GM18867 (cell line): Measurements from ENCODE around the gene PRR12.

Source experiments
- ATAC-seq: cut with Tn5 transposase; IDR thresholded peaks from one replicate; pipeline ENCODE4 v1.9.1; 2021; ENCODE audit warnings: mild to moderate bottlenecking, moderate library complexity; ENCODE audit not compliant: unreplicated experiment

The PRR12 gene

GRCh38 chr19:49643466-49643865 lies 52.5 kb downstream of the PRR12 start:
- ATAC-seq = no peak

DNA sequence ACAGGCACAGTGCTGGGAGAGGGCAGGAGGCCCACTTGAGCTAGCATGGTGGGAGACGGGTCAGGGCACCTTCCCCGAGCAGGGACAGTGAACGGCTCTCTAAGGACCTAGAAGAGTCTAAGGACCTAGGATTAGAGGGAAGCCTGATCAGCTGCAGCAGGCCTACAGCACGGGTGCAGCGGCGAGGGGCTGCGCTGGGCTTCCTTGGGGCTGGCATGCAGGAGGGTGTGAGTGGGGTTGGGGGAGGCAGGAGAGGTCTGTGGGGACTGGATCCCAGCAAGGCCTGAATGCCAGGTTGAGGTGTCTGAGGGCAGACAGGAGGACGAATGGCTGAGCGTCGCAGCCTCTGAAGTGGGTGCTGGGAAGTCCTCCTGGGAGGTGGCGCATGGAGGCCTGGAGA lies 54.6 kb downstream of the PRR12 start:
- ATAC-seq = no peak

DNA sequence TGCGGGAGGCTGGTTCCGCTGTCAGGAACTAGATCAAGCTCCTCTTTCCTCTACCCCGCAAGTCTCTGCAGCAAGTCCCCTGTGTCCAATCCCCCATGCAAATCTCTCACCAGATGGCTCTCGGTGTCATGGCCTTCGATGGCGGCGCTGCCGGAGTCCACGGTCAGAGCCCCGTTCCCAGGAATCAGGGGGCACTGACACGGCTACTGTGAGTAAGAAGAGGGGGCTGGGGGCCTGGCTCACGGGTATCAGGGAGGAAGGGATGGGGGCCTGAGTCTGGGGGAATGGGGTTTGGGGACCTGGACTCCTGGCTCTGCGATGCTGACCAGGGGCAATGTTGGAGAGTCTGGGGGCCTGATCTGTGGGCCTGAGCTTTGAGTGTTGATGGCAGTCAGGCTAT lies 55.0 kb downstream of the PRR12 start:
- ATAC-seq = no peak

GRCh38 chr19:49646586-49646985 lies 55.6 kb downstream of the PRR12 start:
- no peak for ATAC-seq

- no peak for ATAC-seq
These were observed 60.2 kb downstream of the PRR12 start for GRCh38 chr19:49651029-49651819.

DNA sequence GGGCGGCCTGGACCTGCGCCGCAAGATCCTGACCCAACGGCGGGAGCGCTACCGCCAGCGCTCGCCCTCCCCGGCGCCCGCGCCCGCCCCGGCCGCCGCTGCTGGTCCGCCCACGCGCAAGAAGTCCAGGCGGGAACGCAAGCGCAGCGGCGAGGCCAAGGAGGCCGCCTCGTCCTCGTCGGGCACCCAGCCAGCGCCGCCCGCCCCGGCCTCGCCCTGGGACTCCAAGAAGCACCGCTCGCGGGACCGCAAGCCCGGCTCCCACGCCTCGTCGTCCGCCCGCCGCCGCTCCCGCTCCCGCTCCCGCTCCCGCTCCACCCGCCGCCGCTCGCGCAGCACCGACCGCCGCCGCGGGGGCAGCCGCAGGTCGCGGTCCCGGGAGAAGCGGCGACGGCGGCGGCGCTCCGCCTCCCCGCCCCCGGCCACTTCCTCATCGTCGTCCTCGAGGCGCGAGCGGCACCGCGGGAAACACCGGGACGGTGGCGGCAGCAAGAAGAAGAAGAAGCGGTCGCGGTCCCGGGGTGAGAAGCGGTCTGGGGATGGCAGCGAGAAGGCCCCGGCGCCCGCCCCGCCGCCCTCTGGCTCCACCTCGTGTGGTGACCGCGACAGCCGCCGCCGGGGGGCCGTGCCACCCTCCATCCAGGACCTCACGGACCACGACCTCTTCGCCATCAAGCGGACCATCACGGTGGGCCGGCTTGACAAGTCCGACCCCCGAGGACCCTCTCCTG lies 61.0 kb downstream of the PRR12 start:
- no peak for ATAC-seq

- no peak for ATAC-seq
These were observed 61.8 kb downstream of the PRR12 start for GRCh38 chr19:49652551-49653465.

- no peak for ATAC-seq
These were observed 62.5 kb downstream of the PRR12 start for GRCh38 chr19:49653466-49653806.

DNA sequence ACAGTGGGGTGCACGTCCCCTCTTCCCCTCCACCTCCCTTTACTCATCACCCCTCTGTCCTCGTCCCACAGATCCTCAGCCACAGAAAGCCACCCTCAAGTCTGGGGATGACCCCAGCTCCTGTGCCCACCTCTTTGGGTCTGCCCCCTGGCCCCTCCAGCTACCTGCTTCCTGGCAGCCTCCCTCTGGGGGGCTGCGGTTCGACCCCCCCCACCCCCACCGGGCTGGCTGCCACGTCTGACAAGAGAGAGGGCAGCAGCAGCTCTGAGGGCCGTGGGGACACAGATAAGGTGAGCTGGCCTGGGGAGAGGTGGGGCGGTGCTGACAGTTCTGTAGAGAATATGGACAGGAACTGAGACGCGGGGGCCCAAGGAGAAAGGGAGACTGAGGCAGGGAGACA lies 63.6 kb downstream of the PRR12 start:
- ATAC-seq = no peak

- no peak for ATAC-seq
These were observed 64.8 kb downstream of the PRR12 start for GRCh38 chr19:49655570-49656455.

GRCh38 chr19:49656456-49657109 lies 65.6 kb downstream of the PRR12 start:
- ATAC-seq = no peak

DNA sequence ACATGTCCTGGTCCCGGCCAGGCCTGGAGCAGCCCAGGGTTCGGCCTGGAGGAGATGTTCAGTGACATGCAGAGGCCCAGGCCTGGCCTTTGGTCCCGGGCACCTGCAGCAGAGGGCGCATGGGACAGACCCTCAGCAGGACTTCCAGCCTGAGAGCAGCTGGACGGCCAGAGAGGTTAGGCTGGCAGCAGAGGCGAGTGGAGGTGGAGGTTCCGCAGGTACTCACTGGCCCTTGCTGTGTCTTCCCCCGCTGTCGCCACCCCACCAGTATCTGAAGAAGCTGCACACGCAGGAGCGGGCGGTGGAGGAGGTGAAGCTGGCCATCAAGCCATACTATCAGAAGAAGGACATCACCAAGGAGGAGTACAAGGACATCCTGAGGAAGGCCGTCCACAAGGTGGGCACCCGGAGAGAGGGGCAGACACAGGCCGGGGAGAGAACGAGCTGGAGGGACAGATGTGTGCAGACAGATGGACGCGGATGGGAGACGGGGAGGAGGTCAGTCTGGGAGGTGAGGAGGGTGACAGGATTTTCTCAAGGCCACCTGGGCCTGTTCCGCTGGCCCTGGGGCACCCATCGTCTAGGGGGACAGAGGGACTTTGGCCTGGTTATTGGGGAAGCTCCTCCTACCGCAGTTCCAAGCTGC lies 66.6 kb downstream of the PRR12 start:
- no peak for ATAC-seq

DNA sequence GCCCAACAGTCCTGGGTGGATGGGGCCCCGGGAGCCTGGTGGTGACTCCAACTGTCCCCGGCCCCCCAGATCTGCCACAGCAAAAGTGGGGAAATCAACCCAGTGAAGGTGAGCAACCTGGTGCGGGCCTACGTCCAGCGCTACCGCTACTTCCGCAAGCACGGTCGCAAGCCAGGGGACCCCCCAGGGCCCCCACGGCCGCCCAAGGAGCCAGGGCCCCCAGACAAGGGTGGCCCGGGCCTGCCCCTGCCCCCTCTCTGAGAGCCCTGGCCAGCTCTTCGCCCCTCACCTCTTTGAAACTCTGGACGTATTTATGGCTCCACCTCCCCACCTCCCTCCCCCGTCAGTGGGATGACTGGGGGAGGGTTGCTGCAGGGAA lies 67.1 kb downstream of the PRR12 start:
- no peak for ATAC-seq

DNA sequence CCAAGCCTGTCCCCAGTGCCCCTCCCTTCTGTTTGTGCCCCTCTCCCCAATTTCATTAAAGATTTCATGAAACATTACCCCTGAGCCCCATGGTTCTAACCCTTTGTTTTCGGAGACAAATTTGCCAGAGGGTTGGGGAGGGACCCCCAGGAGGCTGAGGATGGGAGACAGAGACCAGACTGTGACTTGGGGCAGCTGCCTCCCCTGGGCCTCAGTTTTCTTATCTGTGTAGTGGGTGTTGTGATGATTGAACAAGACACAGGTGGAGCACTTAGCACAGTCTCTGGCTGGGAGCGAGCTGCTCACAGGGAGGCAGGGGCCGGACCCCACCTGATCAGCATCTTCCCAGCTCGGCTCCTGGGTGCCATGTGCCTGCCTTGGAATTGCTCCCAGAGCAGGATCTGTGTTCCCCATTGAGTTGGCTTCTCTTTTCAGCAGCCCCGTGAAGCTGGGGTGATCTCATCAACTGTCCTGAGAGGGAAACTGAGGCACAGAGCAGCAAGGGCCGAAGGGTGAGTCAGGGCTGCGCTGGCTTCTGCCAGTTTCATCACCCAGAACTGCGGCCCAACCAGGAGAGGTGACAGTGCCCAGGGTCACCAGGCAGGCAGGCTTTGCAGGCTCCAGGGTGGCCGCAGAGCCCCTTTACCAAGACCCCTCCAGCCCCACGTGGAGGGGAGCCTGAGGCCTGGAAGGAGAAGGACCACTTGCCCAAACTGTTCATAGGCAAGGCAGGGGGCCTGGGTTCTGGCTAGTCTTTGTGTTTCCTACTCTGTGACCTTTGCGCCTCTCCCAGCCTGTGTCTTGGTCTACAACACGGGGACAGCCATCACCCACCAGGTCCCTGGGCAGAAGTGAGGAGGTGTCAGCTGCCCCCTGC lies 67.8 kb downstream of the PRR12 start:
- ATAC-seq = no peak

- ATAC-seq = no peak
These were observed 69.5 kb downstream of the PRR12 start for GRCh38 chr19:49660338-49660961.

GRCh38 chr19:49662011-49662410 lies 71.0 kb downstream of the PRR12 start:
- ATAC-seq = no peak

DNA sequence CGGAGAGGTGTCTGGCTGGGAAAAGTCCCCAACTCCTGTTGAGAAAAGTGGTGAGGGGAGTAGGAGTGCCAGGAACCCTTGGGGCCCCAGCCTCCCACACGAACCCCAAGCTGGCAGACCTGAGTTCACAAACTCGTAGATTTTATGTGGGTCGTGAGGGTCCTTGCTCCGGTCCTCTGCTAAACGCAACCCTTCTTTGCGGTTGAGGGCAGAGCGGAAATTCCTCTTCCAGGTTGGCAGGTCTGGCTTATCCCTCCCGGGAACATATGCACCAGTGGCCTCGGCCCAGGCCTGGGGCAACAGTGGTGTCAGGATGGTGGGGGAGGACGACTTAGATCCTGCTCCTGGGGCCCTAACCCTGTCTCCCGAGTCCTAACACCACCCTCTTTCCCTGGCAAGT lies 72.2 kb downstream of the PRR12 start:
- ATAC-seq = no peak
